Smooth muscle cell (in vitro differentiated cells): ENCODE data around the gene ARID2. TPM values are rescaled to one million over a fixed set of nuclear protein-coding genes. Genes with fewer than 3 reads are reported as not detected.

Experiments
- DNase-seq: peaks from one replicate; lab custom pipeline; 2025; ENCODE audit not compliant: unreplicated experiment; lab: John Stamatoyannopoulos, UW
- H2AFZ ChIP-seq: fragments of 200-600 bp; sonication (generic); 2 replicates; pipeline ENCODE4 v1.6.0; 2016; ENCODE audit warnings: antibody characterized with exemption, low read depth, mild to moderate bottlenecking
- H3F3A ChIP-seq: fragments of 200-600 bp; sonication (generic); 2 replicates; pipeline ENCODE4 v1.6.0; 2017; ENCODE audit warnings: antibody characterized with exemption, low read depth
- H3K27ac ChIP-seq: fragments of 200-600 bp; sonication (generic); 2 replicates; pipeline ENCODE4 v1.5.1; 2016; ENCODE audit warnings: low read depth, mild to moderate bottlenecking
- H3K27me3 ChIP-seq: fragments of 200-600 bp; sonication (generic); 2 replicates; pipeline ENCODE4 v1.6.1; 2016; ENCODE audit warnings: low read depth, mild to moderate bottlenecking
- H3K36me3 ChIP-seq: fragments of 200-600 bp; sonication (generic); 2 replicates; pipeline ENCODE4 v1.5.1; 2016; ENCODE audit warnings: low read depth
- H3K4me1 ChIP-seq: fragments of 200-600 bp; sonication (generic); 2 replicates; pipeline ENCODE4 v1.5.1; 2016; ENCODE audit warnings: low read depth
- H3K4me2 ChIP-seq: fragments of 200-600 bp; sonication (generic); 2 replicates; pipeline ENCODE4 v1.6.0; 2016; ENCODE audit warnings: mild to moderate bottlenecking
- H3K4me3 ChIP-seq: fragments of 200-600 bp; sonication (generic); 2 replicates; pipeline ENCODE4 v1.5.1; 2016; ENCODE audit warnings: mild to moderate bottlenecking
- H3K79me2 ChIP-seq: fragments of 200-600 bp; sonication (generic); 2 replicates; pipeline ENCODE4 v1.6.0; 2016; ENCODE audit warnings: low read depth, mild to moderate bottlenecking
- H3K9ac ChIP-seq: fragments of 200-600 bp; sonication (generic); 2 replicates; pipeline ENCODE4 v1.6.0; 2016; ENCODE audit warnings: low read depth
- H3K9me3 ChIP-seq: fragments of 200-600 bp; sonication (generic); replicated peaks from 2 replicates; pipeline ENCODE4 v1.5.1; 2016; ENCODE audit warnings: low read depth
- H4K20me1 ChIP-seq: fragments of 200-600 bp; sonication (generic); 2 replicates; pipeline ENCODE4 v1.6.0; 2016; ENCODE audit warnings: low read depth
- WGBS: methylation state at CpG from one replicate; pipeline ENCODE4 v1.1.7; 2016; ENCODE audit warnings: low lambda C conversion rate; 5-methylcytosine and 5-hydroxymethylcytosine counted together
- polyA plus RNA-seq: library from polyadenylated mRNA; unstranded; fragments of >200 nt; fragmentation: Nextera tagmentation; extraction: Ambion mirVana; gene quantifications from 2 replicates; pipeline ENCODE4 v1.2.1, GENCODE V29; 2016
- total RNA-seq: library from RNA; depleted of rRNA; stranded (reverse); fragments of >200 nt; gene quantifications from 2 replicates; pipeline ENCODE4 v1.2.3, GENCODE V29; 2014
- TF ChIP-seq, protein P1 (sequence below): fragments of 200-600 bp; sonication (generic); IDR thresholded peaks from 2 replicates; pipeline ENCODE4 v1.5.1; 2017; ENCODE audit warnings: borderline replicate concordance, mild to moderate bottlenecking, antibody characterized with exemption; ENCODE audit not compliant: insufficient read depth, poor library complexity, severe bottlenecking

The ARID2 gene
- total and polyA plus RNA-seq, 2 experiments from 2014 or later, result 9.9 to 36.2 TPM

DNA sequence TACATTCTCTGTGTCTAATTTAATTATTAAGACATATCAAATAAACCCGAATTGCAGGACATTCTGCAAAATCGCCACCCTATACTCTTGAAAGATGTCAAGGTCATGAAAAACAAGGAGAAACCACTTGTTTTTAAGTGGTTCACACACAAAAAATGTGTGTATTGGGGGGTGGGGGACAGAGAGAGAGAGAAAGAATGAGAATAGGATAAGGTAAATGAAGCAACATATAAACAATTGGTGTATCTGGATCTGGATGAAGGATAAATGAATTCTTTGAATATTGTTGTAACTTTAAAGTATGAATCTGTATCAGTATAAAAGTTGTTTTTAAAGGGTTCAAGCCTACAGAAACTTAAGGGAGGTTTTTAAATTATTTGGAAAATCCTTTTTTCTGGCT is 72.1 kb downstream of the ARID2 start:
- Histone ChIP-seq H3K27me3 (no peaks in the 10 kb centered on the region), H3K4me3 (no peak overlapping the region), H4K20me1 (peaks cover 52% of the 10 kb centered on the region), H2AFZ (no peak overlapping the region), H3K36me3 (peaks cover 6% of the 10 kb centered on the region), H3F3A (peaks cover 3% of the 10 kb centered on the region), H3K9ac (no peak overlapping the region), H3K79me2 (peaks cover 66% of the 10 kb centered on the region), H3K4me1 (no peaks in the 10 kb centered on the region), H3K4me2 (no peak overlapping the region), H3K9me3 (no peaks in the 10 kb centered on the region), H3K27ac (no peak overlapping the region)
- DNase-seq, result no peak
- TF ChIP-seq, protein P1, sequence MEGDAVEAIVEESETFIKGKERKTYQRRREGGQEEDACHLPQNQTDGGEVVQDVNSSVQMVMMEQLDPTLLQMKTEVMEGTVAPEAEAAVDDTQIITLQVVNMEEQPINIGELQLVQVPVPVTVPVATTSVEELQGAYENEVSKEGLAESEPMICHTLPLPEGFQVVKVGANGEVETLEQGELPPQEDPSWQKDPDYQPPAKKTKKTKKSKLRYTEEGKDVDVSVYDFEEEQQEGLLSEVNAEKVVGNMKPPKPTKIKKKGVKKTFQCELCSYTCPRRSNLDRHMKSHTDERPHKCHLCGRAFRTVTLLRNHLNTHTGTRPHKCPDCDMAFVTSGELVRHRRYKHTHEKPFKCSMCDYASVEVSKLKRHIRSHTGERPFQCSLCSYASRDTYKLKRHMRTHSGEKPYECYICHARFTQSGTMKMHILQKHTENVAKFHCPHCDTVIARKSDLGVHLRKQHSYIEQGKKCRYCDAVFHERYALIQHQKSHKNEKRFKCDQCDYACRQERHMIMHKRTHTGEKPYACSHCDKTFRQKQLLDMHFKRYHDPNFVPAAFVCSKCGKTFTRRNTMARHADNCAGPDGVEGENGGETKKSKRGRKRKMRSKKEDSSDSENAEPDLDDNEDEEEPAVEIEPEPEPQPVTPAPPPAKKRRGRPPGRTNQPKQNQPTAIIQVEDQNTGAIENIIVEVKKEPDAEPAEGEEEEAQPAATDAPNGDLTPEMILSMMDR, result no peak
- WGBS, result 99% methylated on average over 2 of the region's 2 CpGs

DNA sequence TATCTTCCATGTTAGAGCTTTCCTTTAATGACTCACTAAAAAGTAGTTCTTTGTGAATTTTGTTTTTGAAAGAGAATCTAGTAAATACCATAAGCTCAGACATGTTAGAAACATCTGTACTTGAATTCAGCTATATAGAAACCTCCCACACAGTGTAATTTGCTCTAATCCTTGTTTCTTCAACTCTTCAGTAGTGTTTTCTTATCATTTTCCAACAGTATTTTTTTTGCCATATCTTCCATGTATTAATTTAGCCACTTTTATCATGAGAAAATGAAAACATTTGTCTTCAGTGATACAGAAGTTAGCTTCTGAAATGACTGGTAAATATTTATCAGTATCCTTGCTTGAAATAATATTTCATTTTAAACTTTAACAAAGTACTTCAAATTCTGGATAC is 73.6 kb downstream of the ARID2 start:
- no peaks in the 10 kb centered on the region for H3K9me3 ChIP-seq
- no peaks in the 10 kb centered on the region for H3K27me3 ChIP-seq
- peak overlapping the region; percentile 39 for H3K27ac ChIP-seq
- no peak overlapping the region for H3K4me2 ChIP-seq
- H3F3A ChIP-seq, result peaks cover 3% of the 10 kb centered on the region
- DNase-seq, result no peak
- H3K4me3 ChIP-seq, result no peak overlapping the region
- peaks cover 8% of the 10 kb centered on the region for H3K36me3 ChIP-seq
- no peaks in the 10 kb centered on the region for H3K4me1 ChIP-seq
- H3K79me2 ChIP-seq, result peaks cover 81% of the 10 kb centered on the region
- H3K9ac ChIP-seq, result no peak overlapping the region
- no peak overlapping the region for H2AFZ ChIP-seq
- TF ChIP-seq, protein P1, result no peak
- peaks cover 66% of the 10 kb centered on the region for H4K20me1 ChIP-seq

DNA sequence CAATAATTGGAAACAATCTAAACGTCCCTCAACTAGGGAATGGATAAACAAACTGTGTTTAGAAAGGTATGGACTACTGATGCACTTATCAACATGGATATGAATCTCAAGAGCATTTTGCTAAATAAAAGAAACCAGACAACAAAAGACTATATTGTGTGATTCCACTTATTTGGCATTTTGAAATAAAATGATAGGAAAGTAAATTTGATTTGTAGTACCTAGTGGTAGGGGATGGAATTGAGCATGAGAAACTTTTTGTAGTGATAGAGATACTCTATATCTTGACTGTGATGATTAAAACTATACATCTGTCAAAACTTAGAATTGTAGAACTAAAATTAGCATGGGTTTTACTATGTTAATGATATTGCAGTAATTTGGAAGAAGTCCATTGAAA is 87.1 kb downstream of the ARID2 start:
- Histone ChIP-seq H2AFZ (no peak overlapping the region), H3K79me2 (peaks cover 18% of the 10 kb centered on the region), H3F3A (no peaks in the 10 kb centered on the region), H3K27ac (no peak overlapping the region), H3K36me3 (no peaks in the 10 kb centered on the region), H4K20me1 (peaks cover 25% of the 10 kb centered on the region), H3K9ac (no peak overlapping the region), H3K4me1 (no peaks in the 10 kb centered on the region), H3K9me3 (no peaks in the 10 kb centered on the region), H3K27me3 (no peaks in the 10 kb centered on the region), H3K4me2 (no peak overlapping the region), H3K4me3 (no peak overlapping the region)
- TF ChIP-seq, protein P1, result no peak
- 87% methylated on average over 1 of the region's 1 CpG for WGBS
- no peak for DNase-seq

DNA sequence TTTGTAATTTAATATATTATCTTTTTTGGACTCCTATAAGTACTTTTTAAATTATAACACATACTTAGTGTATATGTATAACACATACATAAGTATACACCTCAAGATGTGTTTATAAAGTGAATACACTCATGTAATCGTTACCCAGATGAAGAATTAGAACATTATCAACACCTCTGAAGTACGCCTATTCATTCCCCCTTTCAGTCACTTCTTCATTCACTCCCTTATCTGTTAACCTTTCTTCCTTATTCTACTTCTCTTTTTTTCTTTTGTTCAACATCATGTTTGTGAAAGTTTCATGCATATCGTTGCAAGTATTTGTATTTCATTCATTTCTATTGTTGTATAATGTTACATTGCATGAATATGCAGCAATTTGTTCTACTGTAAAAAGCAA is 98.5 kb downstream of the ARID2 start:
- Histone ChIP-seq H3K4me1 (no peaks in the 10 kb centered on the region), H4K20me1 (peaks cover 5% of the 10 kb centered on the region), H3K4me2 (no peak overlapping the region), H3K79me2 (peaks cover 30% of the 10 kb centered on the region), H2AFZ (no peak overlapping the region), H3K9me3 (peaks cover 5% of the 10 kb centered on the region), H3K4me3 (no peak overlapping the region), H3K27ac (no peak overlapping the region), H3K9ac (no peak overlapping the region), H3K27me3 (no peaks in the 10 kb centered on the region), H3K36me3 (peaks cover 8% of the 10 kb centered on the region), H3F3A (no peaks in the 10 kb centered on the region)
- TF ChIP-seq, protein P1, result no peak
- WGBS, result 99% methylated on average over 3 of the region's 3 CpGs
- DNase-seq, result no peak
